ENCODE results near the gene MEIOB. TPM values are rescaled to one million over a fixed set of nuclear protein-coding genes. Genes with fewer than 3 reads are reported as not detected.
"Not testable (repeated sequence)": the region's sequence is repeated elsewhere in the genome, so short reads cannot be mapped to it uniquely, and the experiment has no call there.

Gene MEIOB
- not detected for polyA plus RNA-seq

- Mint-ChIP-seq H3K27me3 (peaks cover 21% of the 10 kb centered on the region), H3K4me3 (peak within 1 kb of the TSS in 2 of 4 donors; percentile 25 to 37)
Observed at GRCh38 chr16:1871974-1872635, at the start of gene MEIOB. TSS of gene MEIOB (minus strand) at chr16:1872164. CDS start at chr16:1868175, 3,989 bp downstream.

DNA sequence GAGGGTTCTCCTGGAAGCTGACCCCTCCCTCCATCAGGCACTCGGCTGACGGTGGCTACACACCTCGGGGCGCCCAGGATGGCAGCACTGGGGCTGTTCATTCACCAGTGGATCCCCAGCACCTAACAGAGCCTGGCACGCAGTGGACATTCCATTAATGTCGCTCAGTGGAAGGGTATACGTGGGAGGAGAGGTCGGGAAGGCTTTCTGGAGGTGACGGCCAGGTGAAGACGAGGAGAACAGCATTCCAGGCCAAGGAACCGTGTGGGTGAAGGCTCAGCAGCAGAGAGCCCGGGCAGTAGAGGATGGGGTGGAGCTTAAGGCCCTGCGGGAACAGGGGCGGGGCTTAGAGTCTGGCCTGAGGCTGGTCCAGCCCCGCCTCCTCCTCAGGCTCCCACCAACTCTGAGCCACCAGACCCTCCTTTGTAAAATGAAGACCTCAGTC is 48.8 kb upstream of the MEIOB start:
- H3K36me3 Mint-ChIP-seq, result peaks cover 2% of the 10 kb centered on the region
- peaks cover 0 to 4% (median 0%) of the 10 kb centered on the region in 3 donors for H3K4me1 Mint-ChIP-seq
- no peak overlapping the region for H3K27ac Mint-ChIP-seq
- peaks cover 0 to 3% (median 2%) of the 10 kb centered on the region in 3 donors for H3K9me3 Mint-ChIP-seq
- H3K27me3 Mint-ChIP-seq, result peaks cover 47% of the 10 kb centered on the region
- no peak overlapping the region for H3K4me3 Mint-ChIP-seq

More at GRCh38 chr16:1871974-1872635, at the start of gene MEIOB:
- Mint-ChIP-seq H3K9me3 (no peaks in the 10 kb centered on the region), H3K4me1 (peaks cover 0 to 3% (median 1%) of the 10 kb centered on the region in 3 donors), H3K27ac (peak within 1 kb of the TSS in 1 of 3 donors; percentile 35), H3K36me3 (peaks cover 2% of the 10 kb centered on the region)

- H3K27ac Mint-ChIP-seq, H3K36me3 Mint-ChIP-seq, H3K4me1 Mint-ChIP-seq, H3K4me3 Mint-ChIP-seq, H3K9me3 Mint-ChIP-seq: not testable (repeated sequence)
- peaks cover 52% of the 10 kb centered on the region for H3K27me3 Mint-ChIP-seq
Observed at GRCh38 chr16:1920122-1920521, 48.2 kb upstream of the MEIOB start.

- H3K9me3 Mint-ChIP-seq, result peaks cover 0 to 3% (median 2%) of the 10 kb centered on the region in 3 donors
- no peak overlapping the region for H3K27ac Mint-ChIP-seq
- peaks cover 2% of the 10 kb centered on the region for H3K36me3 Mint-ChIP-seq
- no peak overlapping the region for H3K4me3 Mint-ChIP-seq
- peaks cover 0 to 4% (median 0%) of the 10 kb centered on the region in 3 donors for H3K4me1 Mint-ChIP-seq
- peaks cover 52% of the 10 kb centered on the region for H3K27me3 Mint-ChIP-seq
Observed at GRCh38 chr16:1919327-1919998, 47.5 kb upstream of the MEIOB start.

DNA sequence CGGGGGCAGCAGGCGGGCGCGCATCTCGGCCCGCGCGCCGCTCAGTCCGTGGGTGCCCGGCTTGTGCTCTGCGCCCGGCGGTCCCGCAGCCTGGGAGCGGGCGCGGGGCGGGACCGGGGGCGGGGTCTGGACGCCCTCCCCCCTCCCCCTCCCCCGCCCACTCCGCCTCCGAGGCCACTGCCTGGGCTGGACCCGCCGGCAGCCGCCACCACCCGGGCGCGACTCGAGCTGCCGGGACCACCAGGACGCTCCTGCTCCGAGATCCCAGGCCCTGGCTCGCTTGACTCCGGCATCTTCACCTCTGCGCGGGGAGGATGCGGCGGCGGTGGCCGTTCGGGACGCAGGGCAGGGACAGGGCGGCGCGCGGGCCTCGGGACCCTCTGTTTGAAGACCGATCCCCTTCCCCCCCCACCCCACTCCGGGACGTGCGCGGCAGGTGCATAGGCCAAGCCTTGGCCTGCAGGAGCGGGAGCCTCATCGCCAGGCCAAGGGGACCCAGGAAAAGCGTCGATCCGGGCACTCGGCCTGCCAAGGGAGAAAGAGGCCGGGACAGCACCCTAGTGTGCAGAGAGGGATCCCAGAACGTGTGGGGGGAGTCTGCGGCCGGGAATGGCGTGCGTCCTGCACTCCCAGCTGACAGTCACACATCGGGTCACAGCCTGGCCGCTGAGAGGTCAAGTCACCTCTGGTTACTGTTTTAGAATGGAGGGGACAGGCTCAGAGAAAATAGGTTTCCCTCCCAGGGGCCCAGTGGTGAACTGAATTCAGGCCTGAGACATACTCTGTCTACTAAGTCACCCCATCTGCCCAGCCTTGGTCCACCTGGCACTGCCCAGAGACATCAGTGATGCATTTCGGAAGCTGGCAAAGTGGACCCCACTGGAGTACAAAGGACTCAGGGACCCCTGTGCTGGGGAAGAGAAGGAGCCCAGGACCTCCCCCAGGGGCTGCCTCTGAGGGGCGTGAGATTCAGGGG is 46.7 kb upstream of the MEIOB start, which contains the start of gene HS3ST6:
Gene HS3ST6, minus strand, starts transcription at position 65 of the 976 bp plus-strand sequence. CDS start 92 bp downstream, outside the sequence.
- Mint-ChIP-seq H3K27ac (no peak within 1 kb of the TSS), H3K4me3 (peak within 1 kb of the TSS in 1 of 4 donors; percentile 80), H3K4me1 (peaks cover 0 to 4% (median 0%) of the 10 kb centered on the region in 3 donors), H3K36me3 (peaks cover 2% of the 10 kb centered on the region), H3K9me3 (peaks cover 0 to 3% (median 2%) of the 10 kb centered on the region in 3 donors), H3K27me3 (peaks cover 50% of the 10 kb centered on the region)

DNA sequence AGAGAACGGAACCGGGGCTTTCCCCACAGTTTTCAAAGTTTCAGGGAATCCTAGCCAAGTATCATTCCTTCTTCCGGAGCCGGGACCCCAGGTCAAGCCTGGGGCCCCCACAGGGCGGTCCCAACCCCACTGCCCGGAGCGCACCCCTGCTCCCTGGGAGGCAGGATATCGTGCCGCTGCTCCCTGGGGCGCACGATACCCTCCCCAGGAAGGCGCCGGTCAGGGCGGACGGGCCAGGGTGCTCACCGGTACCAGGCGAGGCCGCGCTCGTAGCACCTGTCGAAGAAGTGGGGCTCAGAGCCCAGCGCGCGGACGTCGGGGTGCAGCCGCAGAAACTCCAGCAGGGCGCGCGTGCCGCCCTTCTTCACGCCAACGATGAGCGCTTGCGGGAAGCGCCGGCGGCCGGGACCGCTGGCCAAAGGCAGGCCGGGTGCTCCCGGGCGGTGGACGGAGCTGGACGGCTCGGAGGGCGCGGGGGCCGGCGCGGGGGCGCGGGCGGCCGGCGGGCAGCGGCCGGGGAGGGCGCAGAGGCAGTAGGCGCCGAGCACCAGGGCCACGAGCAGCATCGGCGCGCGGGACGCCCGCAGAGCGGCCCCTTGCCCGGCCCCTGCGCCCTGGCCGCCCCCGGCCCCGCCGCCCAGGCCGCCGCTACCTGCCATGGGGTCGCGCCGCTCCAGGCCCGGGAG is 45.8 kb upstream of the MEIOB start:
- peaks cover 0 to 4% (median 0%) of the 10 kb centered on the region in 3 donors for H3K4me1 Mint-ChIP-seq
- H3K27me3 Mint-ChIP-seq, result peaks cover 48% of the 10 kb centered on the region
- no peak overlapping the region for H3K27ac Mint-ChIP-seq
- peaks cover 0 to 3% (median 2%) of the 10 kb centered on the region in 3 donors for H3K9me3 Mint-ChIP-seq
- no peak overlapping the region for H3K4me3 Mint-ChIP-seq
- H3K36me3 Mint-ChIP-seq, result peaks cover 2% of the 10 kb centered on the region

- no peak overlapping the region for H3K27ac Mint-ChIP-seq
- no peaks in the 10 kb centered on the region for H3K36me3 Mint-ChIP-seq
- H3K27me3 Mint-ChIP-seq, result peaks cover 47% of the 10 kb centered on the region
- H3K4me3 Mint-ChIP-seq, result no peak overlapping the region
- H3K4me1 Mint-ChIP-seq, result no peaks in the 10 kb centered on the region
- no peaks in the 10 kb centered on the region for H3K9me3 Mint-ChIP-seq
Observed at GRCh38 chr16:1917056-1917664, 45.2 kb upstream of the MEIOB start.

GRCh38 chr16:1916640-1916990 is 44.7 kb upstream of the MEIOB start:
- no peaks in the 10 kb centered on the region for H3K4me1 Mint-ChIP-seq
- no peaks in the 10 kb centered on the region for H3K9me3 Mint-ChIP-seq
- no peaks in the 10 kb centered on the region for H3K36me3 Mint-ChIP-seq
- peak overlapping the region in 1 of 4 donors; percentile 3 for H3K4me3 Mint-ChIP-seq
- no peak overlapping the region for H3K27ac Mint-ChIP-seq
- peaks cover 43% of the 10 kb centered on the region for H3K27me3 Mint-ChIP-seq

- H3K4me1 Mint-ChIP-seq, result no peaks in the 10 kb centered on the region
- peaks cover 37% of the 10 kb centered on the region for H3K27me3 Mint-ChIP-seq
- no peak overlapping the region for H3K27ac Mint-ChIP-seq
- H3K36me3 Mint-ChIP-seq, result no peaks in the 10 kb centered on the region
- peak overlapping the region in 1 of 4 donors; percentile 45 for H3K4me3 Mint-ChIP-seq
- H3K9me3 Mint-ChIP-seq, result no peaks in the 10 kb centered on the region
Observed at GRCh38 chr16:1915732-1916639, 44.0 kb upstream of the MEIOB start.

- H3K4me3 Mint-ChIP-seq, result no peak overlapping the region
- no peak overlapping the region for H3K27ac Mint-ChIP-seq
- no peaks in the 10 kb centered on the region for H3K36me3 Mint-ChIP-seq
- peaks cover 29% of the 10 kb centered on the region for H3K27me3 Mint-ChIP-seq
- H3K4me1 Mint-ChIP-seq, result no peaks in the 10 kb centered on the region
- H3K9me3 Mint-ChIP-seq, result no peaks in the 10 kb centered on the region
Observed at GRCh38 chr16:1914988-1915387, 43.0 kb upstream of the MEIOB start.

DNA sequence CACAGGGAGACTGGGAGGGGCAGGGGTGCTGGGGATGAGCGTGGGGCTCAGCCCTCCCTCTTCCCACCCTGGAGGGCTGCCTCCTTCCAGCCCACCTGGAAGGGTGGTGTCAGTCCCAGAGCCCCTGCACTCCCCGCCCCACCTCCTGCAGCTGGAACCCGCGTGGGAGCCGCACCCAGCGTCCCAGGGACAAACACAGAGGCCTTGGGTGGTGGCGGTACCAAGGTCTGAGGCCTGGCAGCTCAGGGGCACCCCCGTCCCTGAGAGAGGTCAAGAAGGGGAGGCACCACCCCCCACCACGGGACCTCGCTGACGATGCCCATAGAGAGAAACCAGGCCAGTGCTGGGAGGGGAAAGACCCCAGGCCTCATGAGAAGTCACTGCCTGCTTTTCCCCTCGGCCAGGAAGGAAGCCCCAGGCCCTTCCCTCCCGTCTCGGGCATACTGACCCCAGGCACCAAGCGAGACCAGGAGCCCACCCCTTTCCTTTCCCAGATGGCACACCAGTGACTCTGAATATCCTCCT is 42.2 kb upstream of the MEIOB start:
- Mint-ChIP-seq H3K27me3 (peaks cover 29% of the 10 kb centered on the region), H3K4me3 (no peak overlapping the region), H3K9me3 (no peaks in the 10 kb centered on the region)

GRCh38 chr16:1913327-1914083 is 41.5 kb upstream of the MEIOB start:
- H3K27ac Mint-ChIP-seq, result no peak overlapping the region
- H3K27me3 Mint-ChIP-seq, result peaks cover 32% of the 10 kb centered on the region
- H3K9me3 Mint-ChIP-seq, result no peaks in the 10 kb centered on the region
- H3K36me3 Mint-ChIP-seq, result no peaks in the 10 kb centered on the region
- H3K4me3 Mint-ChIP-seq, result no peak overlapping the region
- H3K4me1 Mint-ChIP-seq, result no peaks in the 10 kb centered on the region

More for the DNA sequence above, 42.2 kb upstream of the MEIOB start:
- Mint-ChIP-seq H3K4me1 (no peaks in the 10 kb centered on the region), H3K36me3 (no peaks in the 10 kb centered on the region), H3K27ac (no peak overlapping the region)
